K562 (cell line): ENCODE measurements around the gene UPF1. TPM values are rescaled to one million over a fixed set of nuclear protein-coding genes. Genes with fewer than 3 reads are reported as not detected.

Experiments used
- ELK3 ChIP-seq: fragments of 450-650 bp; formaldehyde crosslinking; IDR thresholded peaks from 2 replicates; pipeline ENCODE4 v1.4.0; 2020; ENCODE audit warnings: mild to moderate bottlenecking
- GATAD2A ChIP-seq: fragments of 450-650 bp; IDR thresholded peaks from 2 replicates; pipeline ENCODE4 v1.6.1; 2017
- HES1 ChIP-seq: fragments of 450-650 bp; IDR thresholded peaks from 2 replicates; pipeline ENCODE4 v1.6.1; 2016; ENCODE audit warnings: low read depth, mild to moderate bottlenecking, moderate library complexity
- HMBOX1 ChIP-seq: sonication (generic); IDR thresholded peaks from 2 replicates; pipeline ENCODE4 v1.6.1; 2016
- IRF2 ChIP-seq: sonication (generic); formaldehyde crosslinking; IDR thresholded peaks from 2 replicates; pipeline ENCODE4 v1.8.1; 2022; ENCODE audit warnings: mild to moderate bottlenecking, missing genetic modification reagents
- MLLT1 ChIP-seq, 2 experiments: fragments of 450-650 bp; IDR thresholded peaks; 2 replicates each; pipeline ENCODE4 v1.6.1; 2016
- NR3C1 ChIP-seq: sonication (generic); formaldehyde crosslinking; IDR thresholded peaks from 2 replicates; pipeline ENCODE4 v1.8.1; 2022; ENCODE audit warnings: missing genetic modification reagents
- PHF20 ChIP-seq: fragments of 450-650 bp; IDR thresholded peaks from 2 replicates; pipeline ENCODE4 v1.6.1; 2018; ENCODE audit not compliant: partially characterized antibody
- PHF8 ChIP-seq: fragments of 200-600 bp; sonication (generic); IDR thresholded peaks from 2 replicates; pipeline ENCODE4 v1.6.1; 2012; ENCODE audit warnings: mixed run types, mild to moderate bottlenecking, inconsistent platforms, low read length, moderate library complexity, borderline replicate concordance
- POLR2A ChIP-seq: fragments of 450-650 bp; conservative IDR thresholded peaks from 2 replicates; pipeline ENCODE4 v1.6.1; 2016
- POU5F1 ChIP-seq: fragments of 150-350 bp; IDR thresholded peaks from 2 replicates; pipeline ENCODE4 v1.6.1; 2014; ENCODE audit warnings: borderline replicate concordance, low read length, low read depth, mild to moderate bottlenecking; ENCODE audit not compliant: partially characterized antibody
- PRMT5 ChIP-seq: sonication (generic); formaldehyde crosslinking; IDR thresholded peaks from 2 replicates; pipeline ENCODE4 v1.5.0; 2020; ENCODE audit warnings: missing genetic modification reagents
- RBM39 ChIP-seq: fragments of 200-400 bp; formaldehyde crosslinking; optimal IDR thresholded peaks from 2 replicates; pipeline ENCODE3; 2018; ENCODE audit warnings: low read depth, low read length
- SETDB1 ChIP-seq: IDR thresholded peaks from one replicate; pipeline ENCODE4 v1.6.1; 2012; ENCODE audit warnings: low read length, control low read depth, inconsistent platforms
- SMARCA4 ChIP-seq: fragments of 450-650 bp; IDR thresholded peaks from 2 replicates; pipeline ENCODE4 v1.6.1; 2016
- THAP7 ChIP-seq: fragments of 250-450 bp; sonication (Bioruptor Pico); IDR thresholded peaks from 2 replicates; pipeline ENCODE4 v1.5.0; 2021
- TOE1 ChIP-seq, 2 experiments: fragments of 450-650 bp in 1 of 2; sonication (generic) in 1 of 2; formaldehyde crosslinking in 1 of 2; IDR thresholded peaks; 2 replicates each; pipeline versions ENCODE4 v1.7.1 to v1.8.0; 2016 to 2022; ENCODE audit warnings: borderline replicate concordance in 2 of 2, mild to moderate bottlenecking in 2 of 2, antibody characterized with exemption in 1 of 2, inconsistent platforms in 1 of 2, low read depth in 1 of 2, missing genetic modification reagents in 1 of 2, moderate library complexity in 1 of 2
- U2AF1 ChIP-seq: fragments of 200-400 bp; formaldehyde crosslinking; optimal IDR thresholded peaks from 2 replicates; pipeline ENCODE3; 2017; ENCODE audit warnings: mild to moderate bottlenecking, low read depth, low read length, moderate library complexity
- ZNF121 ChIP-seq: sonication (generic); formaldehyde crosslinking; conservative IDR thresholded peaks from 2 replicates; pipeline ENCODE4 v1.8.0; 2022; ENCODE audit warnings: missing genetic modification reagents
- ZNF511 ChIP-seq: sonication (generic); formaldehyde crosslinking; IDR thresholded peaks from 2 replicates; pipeline ENCODE4 v1.8.0; 2022; ENCODE audit warnings: mild to moderate bottlenecking, missing genetic modification reagents
- ZNF584 ChIP-seq: fragments of 200-800 bp; sonication (Bioruptor generic); IDR thresholded peaks from 2 replicates; pipeline ENCODE4 v1.6.1; 2016; ENCODE audit warnings: low read depth, mild to moderate bottlenecking, missing genetic modification characterization, missing compliant biosample characterization
- polyA plus RNA-seq, 8 experiments: library from polyadenylated mRNA; depleted of rRNA in 4 of 8; stranded (reverse) in 5 of 8; unstranded in 3 of 8; fragments of >200 nt; fragmentation: Nextera tagmentation in 2 of 8; fragmentation: Illumina TruSeq in 1 of 8; extraction: Ambion mirVana in 2 of 8; extraction: Trizol in 1 of 8; gene quantifications; 2 replicates each; pipeline versions ENCODE4 v1.2.1 to v1.2.3, GENCODE V29; 2011 to 2014; ENCODE audit warnings: inconsistent platforms in 1 of 8, missing spikeins in 1 of 8
- total RNA-seq, 7 experiments: library from RNA; depleted of rRNA in 6 of 7; stranded (reverse); fragments of >200 nt in 6 of 7; fragmentation: Illumina TruSeq in 2 of 7; extraction: Trizol in 2 of 7; gene quantifications; 2 replicates each; pipeline versions ENCODE4 v1.2.1 to v1.2.3, GENCODE V29; 2011 to 2021; ENCODE audit warnings: low replicate concordance in 1 of 7

UPF1 gene
- total and polyA plus RNA-seq, 9 of the 15 experiments (the other 6 are each of a cell fraction or from before 2014, with no cell fraction given): 0.34 to 103 (median 27.9) TPM

- TF ChIP-seq POU5F1 (no peak), NR3C1 (CRISPR knock-in tag) (peak; percentile 92), SMARCA4 (no peak), HMBOX1 (no peak), MLLT1 (IDR thresholded peaks at IDR 0.05) (no peak), ZNF511 (CRISPR knock-in tag) (peak; percentile 85), U2AF1 (peak; percentile 14), THAP7 (CRISPR knock-in tag) (0 out of 2 replicates have a peak, but pooled peaks have one; percentile 67), TOE1 (IDR thresholded peaks at IDR 0.05; ENCODE audit: borderline replicate concordance) (no peak), TOE1 (CRISPR knock-in tag; IDR thresholded peaks at IDR 0.05; ENCODE audit: borderline replicate concordance, low read depth) (0 out of 2 replicates have a peak, but pooled peaks have one; percentile 37), GATAD2A (no peak), PHF8 (peak; percentile 99), SETDB1 (peak; percentile 15), IRF2 (peak; percentile 90), ZNF121 (CRISPR knock-in tag) (no peak; the same call in 1 of the 2 replicates), PRMT5 (peak; percentile 70; the same call in 1 of the 2 replicates), ELK3 (CRISPR knock-in tag) (no peak), POLR2A (peak; percentile 67), HES1 (no peak), PHF20 (peak; percentile 21), ZNF584 (CRISPR knock-in tag) (no peak), RBM39 (no peak)
Measured at GRCh38 chr19:18831524-18832305, at the start of gene UPF1 (continued).
